NT2/D1 (cell line): ENCODE results near the gene JOSD1.

ENCODE experiments used
- SUZ12 ChIP-seq: IDR thresholded peaks from 2 replicates; pipeline ENCODE4 v1.6.1; 2011; ENCODE audit not compliant: insufficient read length, insufficient read depth; ENCODE audit errors: extremely low read depth
- YY1 ChIP-seq: IDR thresholded peaks from 2 replicates; pipeline ENCODE4 v1.6.1; 2011; ENCODE audit not compliant: insufficient read length, insufficient read depth
- ZNF274 ChIP-seq: IDR thresholded peaks from 2 replicates; pipeline ENCODE4 v1.6.1; 2011; ENCODE audit warnings: mild to moderate bottlenecking, low read depth, low read length

DNA sequence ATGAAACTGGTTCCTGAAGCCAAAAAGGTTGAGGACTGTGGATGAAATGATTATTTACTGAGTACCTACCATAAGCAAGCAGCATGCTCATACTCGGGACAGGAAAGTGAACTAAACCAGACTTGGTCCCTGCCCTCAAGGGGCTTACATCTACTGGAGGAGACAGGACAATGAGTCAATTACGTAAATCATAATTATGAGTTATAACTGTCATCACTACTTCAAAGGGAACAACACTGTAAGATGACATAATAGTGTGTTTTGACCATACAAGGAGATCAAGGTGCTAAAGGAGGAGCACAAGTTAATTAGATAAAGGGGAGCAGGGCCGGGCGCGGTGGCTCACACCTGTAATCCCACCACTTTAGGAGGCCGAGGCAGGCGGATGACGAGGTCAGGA, 47.0 kb downstream of the JOSD1 start:
- TF ChIP-seq SUZ12, result no peak
- TF ChIP-seq ZNF274, result no peak
- TF ChIP-seq YY1, result no peak
